ENCODE measurements around the gene AMOTL1.

DNA sequence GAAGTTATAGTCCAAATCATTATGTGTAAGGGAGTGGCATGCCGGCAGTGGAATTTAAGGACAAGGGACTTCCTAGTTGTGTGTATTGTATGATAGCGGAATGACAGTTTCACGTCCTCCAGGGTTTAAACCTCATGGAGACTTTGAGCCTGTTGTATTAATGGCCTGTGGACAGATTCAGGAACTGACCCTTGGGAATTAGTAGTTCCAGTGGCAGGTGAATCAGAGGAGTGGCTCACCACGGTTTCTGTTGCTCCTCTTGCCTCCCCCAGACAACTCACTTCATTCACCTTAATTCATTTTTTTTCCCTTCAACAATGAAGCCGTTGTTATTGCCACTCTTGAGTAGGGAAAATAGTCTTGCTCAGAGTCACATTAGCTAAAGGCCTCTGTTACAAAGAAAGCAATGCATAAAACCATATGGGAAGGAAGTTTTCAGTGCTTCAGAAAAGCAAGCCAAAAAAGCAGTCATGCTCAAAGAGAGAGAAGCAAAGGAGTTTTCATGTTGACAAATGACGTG, 22.6 kb downstream of the AMOTL1 start:
- TF ChIP-seq SP1 (IDR thresholded peaks at IDR 0.05): no peak
- no peak for TF ChIP-seq ELF4 (IDR thresholded peaks at IDR 0.05)
- TF ChIP-seq ARNT (IDR thresholded peaks at IDR 0.05): no peak
- no peak for TF ChIP-seq BHLHE40 (IDR thresholded peaks at IDR 0.05; ENCODE audit: borderline replicate concordance)
- TF ChIP-seq, protein P1, sequence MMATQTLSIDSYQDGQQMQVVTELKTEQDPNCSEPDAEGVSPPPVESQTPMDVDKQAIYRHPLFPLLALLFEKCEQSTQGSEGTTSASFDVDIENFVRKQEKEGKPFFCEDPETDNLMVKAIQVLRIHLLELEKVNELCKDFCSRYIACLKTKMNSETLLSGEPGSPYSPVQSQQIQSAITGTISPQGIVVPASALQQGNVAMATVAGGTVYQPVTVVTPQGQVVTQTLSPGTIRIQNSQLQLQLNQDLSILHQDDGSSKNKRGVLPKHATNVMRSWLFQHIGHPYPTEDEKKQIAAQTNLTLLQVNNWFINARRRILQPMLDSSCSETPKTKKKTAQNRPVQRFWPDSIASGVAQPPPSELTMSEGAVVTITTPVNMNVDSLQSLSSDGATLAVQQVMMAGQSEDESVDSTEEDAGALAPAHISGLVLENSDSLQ (IDR thresholded peaks at IDR 0.05): no peak
- TF ChIP-seq FOXK2 (IDR thresholded peaks at IDR 0.05): no peak
- no peak for TF ChIP-seq SUZ12 (IDR thresholded peaks at IDR 0.05)
- no peak for TF ChIP-seq LEF1 (IDR thresholded peaks at IDR 0.05; ENCODE audit: borderline replicate concordance)
- no peak for TF ChIP-seq FOXM1 (IDR thresholded peaks at IDR 0.05; ENCODE audit: borderline replicate concordance)
- TF ChIP-seq TARDBP (IDR thresholded peaks at IDR 0.05): no peak
- no peak for TF ChIP-seq NFRKB (IDR thresholded peaks at IDR 0.05)
- no peak for TF ChIP-seq FOXA1 (IDR thresholded peaks at IDR 0.05)
